Transverse colon (tissue), 4 donors: ENCODE data around the gene RAB6B. TPM values are rescaled to one million over a fixed set of nuclear protein-coding genes. Genes with fewer than 3 reads are reported as not detected.

Source experiments
- DNase-seq: peaks from one replicate; pipeline ENCODE4 v3.0.0-alpha.2; 2019
- H3K27ac ChIP-seq, 4 donors: fragments of 200-600 bp; sonication (generic); 2 replicates each; pipeline ENCODE4 v1.5.1; 2016 to 2018; ENCODE audit warnings: inconsistent platforms in 4 of 4
- H3K27me3 ChIP-seq: fragments of 200-600 bp; sonication (generic); 2 replicates; pipeline ENCODE4 v1.5.1; 2017; ENCODE audit warnings: inconsistent platforms
- H3K36me3 ChIP-seq, 4 donors: fragments of 200-600 bp; sonication (generic); 2 replicates each; pipeline ENCODE4 v1.5.1; 2017 to 2019; ENCODE audit warnings: inconsistent platforms in 4 of 4
- H3K4me1 ChIP-seq, 4 donors: fragments of 200-600 bp; sonication (generic); 2 replicates each; pipeline ENCODE4 v1.5.1; 2017 to 2020; ENCODE audit warnings: inconsistent platforms in 4 of 4
- H3K4me3 ChIP-seq, 4 donors: fragments of 200-600 bp; sonication (generic); 1 replicate in 1 of 4; 2 replicates in 3 of 4; pipeline versions ENCODE4 v1.5.1 to v1.6.1; 2017 to 2019; ENCODE audit warnings: inconsistent platforms in 4 of 4
- H3K9me3 ChIP-seq, 2 donors: fragments of 200-600 bp; sonication (generic); 2 replicates each; pipeline ENCODE4 v1.5.1; 2017 to 2019; ENCODE audit warnings: inconsistent platforms in 2 of 2
- CTCF ChIP-seq, 5 experiments: fragments of 200-600 bp in 3 of 5; fragments of 450-650 bp in 2 of 5; sonication (generic) in 3 of 5; IDR thresholded peaks; 1 replicate in 2 of 5; 2 replicates in 3 of 5; pipeline ENCODE4 v1.5.1; 2016 to 2017; ENCODE audit warnings: antibody characterized with exemption in 5 of 5, inconsistent platforms in 3 of 5, mild to moderate bottlenecking in 2 of 5, moderate library complexity in 1 of 5
- EP300 ChIP-seq: sonication (generic); formaldehyde crosslinking; IDR thresholded peaks from one replicate; pipeline ENCODE4 v1.6.1; 2017; ENCODE audit warnings: antibody characterized with exemption, low read depth
- POLR2A ChIP-seq: fragments of 450-650 bp; IDR thresholded peaks from one replicate; pipeline ENCODE4 v1.6.1; 2016; ENCODE audit warnings: antibody characterized with exemption, mild to moderate bottlenecking, moderate library complexity
- POLR2AphosphoS5 ChIP-seq, 3 donors: sonication (generic); formaldehyde crosslinking; IDR thresholded peaks; one replicate each; pipeline ENCODE4 v1.6.1; 2016; ENCODE audit warnings: antibody characterized with exemption in 3 of 3
- WGBS, 2 donors: methylation state at CpG; one replicate each; pipeline ENCODE4 v1.1.5; 2018; ENCODE audit warnings: low coverage in 1 of 2; 5-methylcytosine and 5-hydroxymethylcytosine counted together
- in situ Hi-C, 4 donors: fragments of 200-750 bp; cut with MboI; loops; one replicate each; pipeline versions ENCODE4 v1.15.0 to v1.15.1; 2017; ENCODE audit warnings: low sequenced_read_pairs in 3 of 4, low pct_ligation_motif_present in 1 of 4, low pct_unique_long_range_greater_than_20kb in 1 of 4
- intact Hi-C: fragments of 100-400 bp; cut with DNase I; formaldehyde crosslinking; loops from one replicate; pipeline ENCODE4 v1.15.1; 2023; ENCODE audit warnings: low total_unique reads
- total RNA-seq, 4 donors: library from RNA; depleted of rRNA; stranded (reverse); fragments of >200 nt; gene quantifications; one replicate each; pipeline ENCODE4 v1.1.0, GENCODE V29; 2016

Gene RAB6B
- total RNA-seq, 4 donors from 2014 or later = 1.2 to 4.8 (median 2.2) TPM

- no peak for TF ChIP-seq POLR2AphosphoS5 (IDR thresholded peaks at IDR 0.05)
- TF ChIP-seq CTCF (IDR thresholded peaks at IDR 0.05) = no peak
- TF ChIP-seq EP300 = no peak
- TF ChIP-seq POLR2A = no peak
- DNase-seq = no peak
- no peaks in the 10 kb centered on the region for H3K36me3 ChIP-seq
- in situ Hi-C loops (no loop called here), intact Hi-C loops (no loop called here)
- H3K4me1 ChIP-seq = no peaks in the 10 kb centered on the region
- no peak overlapping the region for H3K4me3 ChIP-seq
- H3K27me3 ChIP-seq = no peaks in the 10 kb centered on the region
- H3K27ac ChIP-seq = no peak overlapping the region
- no peaks in the 10 kb centered on the region for H3K9me3 ChIP-seq
- WGBS, 2 donors = 82 to 90% methylated on average over 9 to 12 of the region's 12 CpGs
Observed at GRCh38 chr3:133859381-133860234, 36.1 kb downstream of the RAB6B start.

GRCh38 chr3:133857767-133858166 is 37.9 kb downstream of the RAB6B start:
- 89 to 100% methylated on average over 1 to 8 of the region's 8 CpGs for WGBS, 2 donors
- H3K27me3 ChIP-seq = no peaks in the 10 kb centered on the region
- no peaks in the 10 kb centered on the region for H3K36me3 ChIP-seq
- intact Hi-C loops (no loop called here), in situ Hi-C loops (no loop called here)
- TF ChIP-seq CTCF (IDR thresholded peaks at IDR 0.05) (no peak), EP300 (no peak), POLR2A (no peak), POLR2AphosphoS5 (IDR thresholded peaks at IDR 0.05) (no peak)
- DNase-seq = no peak
- H3K27ac ChIP-seq = no peak overlapping the region
- no peak overlapping the region for H3K4me3 ChIP-seq
- no peaks in the 10 kb centered on the region for H3K4me1 ChIP-seq
- no peaks in the 10 kb centered on the region for H3K9me3 ChIP-seq

- no peak overlapping the region for H3K27ac ChIP-seq
- no peaks in the 10 kb centered on the region for H3K36me3 ChIP-seq
- H3K27me3 ChIP-seq = no peaks in the 10 kb centered on the region
- no peak overlapping the region for H3K4me3 ChIP-seq
- no peaks in the 10 kb centered on the region for H3K4me1 ChIP-seq
- in situ Hi-C loops (no loop called here), intact Hi-C loops (no loop called here)
- TF ChIP-seq CTCF (IDR thresholded peaks at IDR 0.05) (no peak), POLR2AphosphoS5 (IDR thresholded peaks at IDR 0.05) (no peak), EP300 (no peak), POLR2A (no peak)
- no peak for DNase-seq
- WGBS, 2 donors = 58 to 88% methylated on average over 1 to 2 of the region's 2 CpGs
- no peaks in the 10 kb centered on the region for H3K9me3 ChIP-seq
Observed at GRCh38 chr3:133856316-133856715, 39.4 kb downstream of the RAB6B start.

GRCh38 chr3:133855772-133856171 is 39.9 kb downstream of the RAB6B start:
- TF ChIP-seq CTCF (IDR thresholded peaks at IDR 0.05) (no peak), POLR2A (no peak), POLR2AphosphoS5 (IDR thresholded peaks at IDR 0.05) (no peak), EP300 (no peak)
- in situ Hi-C loops = no loop called here
- H3K27me3 ChIP-seq = no peaks in the 10 kb centered on the region
- no peaks in the 10 kb centered on the region for H3K4me1 ChIP-seq
- intact Hi-C loops = no loop called here
- H3K9me3 ChIP-seq = no peaks in the 10 kb centered on the region
- DNase-seq = no peak
- no peak overlapping the region for H3K27ac ChIP-seq
- no peaks in the 10 kb centered on the region for H3K36me3 ChIP-seq
- H3K4me3 ChIP-seq = no peak overlapping the region
- WGBS, 2 donors = 74% methylated on average over 6 of the region's 6 CpGs; no CpG with 5 or more reads in 1 of the 2 donors
